DOHH2 (cell line): ENCODE results near the gene MEIG1.
A peak's percentile ranks its signal among the peaks of the same experiment; 100 is the strongest.
"Not testable (repeated sequence)": the region's sequence is repeated elsewhere in the genome, so short reads cannot be mapped to it uniquely, and the experiment has no call there.

Source experiments
- H3F3A ChIP-seq: fragments of 200-600 bp; sonication (generic), shearing (Covaris generic); 2 replicates; pipeline ENCODE4 v1.6.0; 2016; ENCODE audit warnings: antibody characterized with exemption, mild to moderate bottlenecking; ENCODE audit not compliant: control insufficient read depth, insufficient read depth
- H3K27ac ChIP-seq: fragments of 200-600 bp; sonication (generic); 2 replicates; pipeline ENCODE4 v1.5.1; 2014; ENCODE audit warnings: low read depth, mild to moderate bottlenecking, low read length, moderate library complexity
- H3K27me3 ChIP-seq: fragments of 200-600 bp; sonication (generic); 2 replicates; pipeline ENCODE4 v1.6.1; 2014; ENCODE audit warnings: mild to moderate bottlenecking, low read length, mixed read lengths; ENCODE audit not compliant: control insufficient read depth
- H3K36me3 ChIP-seq: fragments of 200-600 bp; sonication (generic); 2 replicates; pipeline ENCODE4 v1.6.1; 2014; ENCODE audit warnings: mild to moderate bottlenecking, low read length, moderate library complexity, mixed read lengths; ENCODE audit not compliant: control insufficient read depth
- H3K4me1 ChIP-seq: fragments of 200-600 bp; sonication (generic); 2 replicates; pipeline ENCODE4 v1.6.1; 2014; ENCODE audit warnings: mild to moderate bottlenecking, low read length, mixed read lengths; ENCODE audit not compliant: control insufficient read depth
- H3K4me2 ChIP-seq: fragments of 200-600 bp; sonication (generic); 2 replicates; pipeline ENCODE4 v1.6.0; 2014; ENCODE audit warnings: mild to moderate bottlenecking, low read length, moderate library complexity
- H3K4me3 ChIP-seq: fragments of 200-600 bp; sonication (generic); 2 replicates; pipeline ENCODE4 v1.5.1; 2014; ENCODE audit warnings: mild to moderate bottlenecking, low read length, mixed read lengths
- H3K79me2 ChIP-seq: fragments of 200-600 bp; sonication (generic); 2 replicates; pipeline ENCODE4 v1.6.1; 2014; ENCODE audit warnings: mild to moderate bottlenecking, low read length, mixed read lengths; ENCODE audit not compliant: control insufficient read depth
- H3K9me2 ChIP-seq: fragments of 200-600 bp; sonication (generic); replicated peaks from 2 replicates; pipeline ENCODE4 v1.6.1; 2014; ENCODE audit warnings: mild to moderate bottlenecking, low read length, mixed read lengths; ENCODE audit not compliant: control insufficient read depth
- H3K9me3 ChIP-seq: fragments of 200-600 bp; sonication (generic); 2 replicates; pipeline ENCODE4 v1.6.1; 2014; ENCODE audit warnings: antibody characterized with exemption, low read length, mixed read lengths; ENCODE audit not compliant: control insufficient read depth, insufficient read depth
- H4K20me1 ChIP-seq: fragments of 200-600 bp; sonication (generic); 2 replicates; pipeline ENCODE4 v1.6.0; 2014; ENCODE audit warnings: low read depth, mild to moderate bottlenecking, antibody characterized with exemption, low read length, moderate library complexity; ENCODE audit not compliant: control insufficient read depth, insufficient read depth
- CTCF ChIP-seq: fragments of 200-600 bp; sonication (generic); IDR thresholded peaks from one replicate; pipeline ENCODE4 v1.5.1; 2014; ENCODE audit warnings: antibody characterized with exemption, mild to moderate bottlenecking, low read depth, low read length; ENCODE audit not compliant: poor library complexity, severe bottlenecking
- EZH2phosphoT487 ChIP-seq: fragments of 200-600 bp; sonication (generic); IDR thresholded peaks from 2 replicates; pipeline ENCODE4 v1.6.1; 2017; ENCODE audit warnings: borderline replicate concordance, mild to moderate bottlenecking, antibody characterized with exemption, low read length, moderate library complexity, mixed read lengths

The MEIG1 gene

GRCh38 chr10:14954934-14955333, 4.3 kb upstream of the MEIG1 start:
- Histone ChIP-seq H3K9me2 (no peaks in the 10 kb centered on the region), H3F3A (peaks cover 31% of the 10 kb centered on the region), H3K4me2 (peak overlapping the region; percentile 70), H3K9me3 (no peaks in the 10 kb centered on the region), H3K27ac (peak overlapping the region; percentile 95), H3K4me1 (peaks cover 43% of the 10 kb centered on the region), H3K79me2 (peaks cover 39% of the 10 kb centered on the region), H3K36me3 (peaks cover 40% of the 10 kb centered on the region), H3K4me3 (peak overlapping the region; percentile 85), H4K20me1 (peaks cover 7% of the 10 kb centered on the region), H3K27me3 (no peaks in the 10 kb centered on the region)
- TF ChIP-seq EZH2phosphoT487, result no peak
- no peak for TF ChIP-seq CTCF

- Histone ChIP-seq H3K79me2 (no peaks in the 10 kb centered on the region), H4K20me1 (no peaks in the 10 kb centered on the region), H3K36me3 (peaks cover 3% of the 10 kb centered on the region; the same call in 1 of the 2 replicates), H3K4me2 (peak overlapping the region; percentile 90), H3K9me3 (no peaks in the 10 kb centered on the region), H3K9me2 (no peaks in the 10 kb centered on the region), H3K27me3 (no peaks in the 10 kb centered on the region), H3F3A (peaks cover 25% of the 10 kb centered on the region), H3K4me3 (peak overlapping the region; percentile 96), H3K4me1 (peaks cover 26% of the 10 kb centered on the region), H3K27ac (peak overlapping the region; percentile 94; the same call in 1 of the 2 replicates)
- TF ChIP-seq CTCF (no peak), EZH2phosphoT487 (no peak)
These were observed 342 bp upstream of the MEIG1 start for GRCh38 chr10:14958872-14959220.

GRCh38 chr10:14967897-14968296, 8.7 kb downstream of the MEIG1 start:
- H3K27me3 ChIP-seq, result no peaks in the 10 kb centered on the region
- no peaks in the 10 kb centered on the region for H3K9me3 ChIP-seq
- H3K9me2 ChIP-seq, result no peaks in the 10 kb centered on the region
- H3F3A ChIP-seq, result no peaks in the 10 kb centered on the region
- no peak overlapping the region for H3K4me2 ChIP-seq
- H3K27ac ChIP-seq, result no peak overlapping the region
- no peaks in the 10 kb centered on the region for H3K4me1 ChIP-seq
- no peak overlapping the region for H3K4me3 ChIP-seq
- H3K79me2 ChIP-seq, result no peaks in the 10 kb centered on the region
- H3K36me3 ChIP-seq, result no peaks in the 10 kb centered on the region
- H4K20me1 ChIP-seq, result no peaks in the 10 kb centered on the region
- TF ChIP-seq CTCF (no peak), EZH2phosphoT487 (no peak)

GRCh38 chr10:14971867-14972448, 12.8 kb downstream of the MEIG1 start:
- no peaks in the 10 kb centered on the region for H3K36me3 ChIP-seq
- no peaks in the 10 kb centered on the region for H3K9me3 ChIP-seq
- TF ChIP-seq CTCF (peak; percentile 81), EZH2phosphoT487 (no peak)
- no peak overlapping the region for H3K4me2 ChIP-seq
- no peaks in the 10 kb centered on the region for H3K9me2 ChIP-seq
- no peak overlapping the region for H3K4me3 ChIP-seq
- no peaks in the 10 kb centered on the region for H3F3A ChIP-seq
- no peaks in the 10 kb centered on the region for H3K79me2 ChIP-seq
- no peaks in the 10 kb centered on the region for H3K4me1 ChIP-seq
- no peak overlapping the region for H3K27ac ChIP-seq
- no peaks in the 10 kb centered on the region for H3K27me3 ChIP-seq
- H4K20me1 ChIP-seq, result no peaks in the 10 kb centered on the region

- not testable (repeated sequence) for H3K27ac ChIP-seq, H3K79me2 ChIP-seq, H3F3A ChIP-seq, H3K9me2 ChIP-seq, H3K36me3 ChIP-seq, H3K4me3 ChIP-seq, H3K4me2 ChIP-seq, H3K27me3 ChIP-seq, H3K9me3 ChIP-seq, H4K20me1 ChIP-seq, H3K4me1 ChIP-seq
These were observed 15.2 kb downstream of the MEIG1 start for GRCh38 chr10:14974153-14974998.
